IPS DF 6.9 (cell line): Measurements from ENCODE around the gene CCDC180.
A peak's percentile ranks its signal among the peaks of the same experiment; 100 is the strongest.

Source experiments
- DNase-seq: peaks from one replicate; pipeline ENCODE4 v3.0.0-alpha.2; 2013; ENCODE audit warnings: low read depth, low spot score
- H3K27ac ChIP-seq: one replicate; pipeline ENCODE4 v1.5.1; 2013; ENCODE audit warnings: low read length, control low read depth
- H3K27me3 ChIP-seq: 2 replicates; pipeline ENCODE4 v1.6.1; 2013; ENCODE audit warnings: mild to moderate bottlenecking, low read length; ENCODE audit not compliant: control insufficient read depth, insufficient read depth
- H3K36me3 ChIP-seq: 2 replicates; pipeline ENCODE4 v1.6.1; 2013; ENCODE audit warnings: low read length; ENCODE audit not compliant: control insufficient read depth, insufficient read depth
- H3K4me1 ChIP-seq: 2 replicates; pipeline ENCODE4 v1.6.1; 2013; ENCODE audit warnings: low read length; ENCODE audit not compliant: control insufficient read depth, insufficient read depth
- H3K4me3 ChIP-seq: 2 replicates; pipeline ENCODE4 v1.5.1; 2013; ENCODE audit warnings: mild to moderate bottlenecking, low read length
- H3K9me3 ChIP-seq: 2 replicates; pipeline ENCODE4 v1.6.1; 2013; ENCODE audit warnings: low read length, inconsistent platforms; ENCODE audit not compliant: control insufficient read depth, insufficient read depth
- WGBS: extraction: QIAGEN DNeasy Blood & Tissue Kit; methylation state at CpG from one replicate; pipeline ENCODE4 v1.1.7; 2013; ENCODE audit warnings: mixed read lengths, missing lambda C conversion rate; ENCODE audit not compliant: insufficient read length, insufficient coverage; 5-methylcytosine and 5-hydroxymethylcytosine counted together

The CCDC180 gene

GRCh38 chr9:97293207-97293721 lies 14.2 kb upstream of the CCDC180 start:
- Histone ChIP-seq H3K4me3 (no peak overlapping the region), H3K4me1 (no peaks in the 10 kb centered on the region), H3K36me3 (peaks cover 7% of the 10 kb centered on the region; the same call in 1 of the 2 replicates), H3K9me3 (no peaks in the 10 kb centered on the region), H3K27me3 (no peaks in the 10 kb centered on the region), H3K27ac (no peak overlapping the region)
- no peak for DNase-seq
- WGBS: no CpG with 5 or more reads among the region's 6 CpGs

- H3K36me3 ChIP-seq: peaks cover 7% of the 10 kb centered on the region; the same call in 1 of the 2 replicates
- no peaks in the 10 kb centered on the region for H3K4me1 ChIP-seq
- H3K27me3 ChIP-seq: no peaks in the 10 kb centered on the region
- WGBS: no CpG with 5 or more reads among the region's 6 CpGs
- no peak for DNase-seq
- H3K4me3 ChIP-seq: no peak overlapping the region
- H3K27ac ChIP-seq: no peak overlapping the region
- H3K9me3 ChIP-seq: no peaks in the 10 kb centered on the region
These were observed 13.6 kb upstream of the CCDC180 start for GRCh38 chr9:97293818-97294217.

- no CpG with 5 or more reads among the region's 2 CpGs for WGBS
- H3K27me3 ChIP-seq: no peaks in the 10 kb centered on the region
These were observed 9.6 kb upstream of the CCDC180 start for GRCh38 chr9:97297889-97298288.

GRCh38 chr9:97299809-97300414 lies 7.5 kb upstream of the CCDC180 start:
- Histone ChIP-seq H3K27ac (no peak overlapping the region), H3K27me3 (no peaks in the 10 kb centered on the region)
- WGBS: 100% methylated on average over 1 of the region's 2 CpGs

More at GRCh38 chr9:97297889-97298288, 9.6 kb upstream of the CCDC180 start:
- no peak overlapping the region for H3K4me3 ChIP-seq
- H3K9me3 ChIP-seq: no peaks in the 10 kb centered on the region
- H3K36me3 ChIP-seq: no peaks in the 10 kb centered on the region
- no peak overlapping the region for H3K27ac ChIP-seq
- no peak for DNase-seq
- H3K4me1 ChIP-seq: no peaks in the 10 kb centered on the region

GRCh38 chr9:97300586-97300985 lies 6.9 kb upstream of the CCDC180 start:
- WGBS: no CpG with 5 or more reads among the region's 1 CpG
- Histone ChIP-seq H3K27me3 (no peaks in the 10 kb centered on the region), H3K4me1 (no peaks in the 10 kb centered on the region), H3K9me3 (no peaks in the 10 kb centered on the region), H3K36me3 (no peaks in the 10 kb centered on the region), H3K4me3 (no peak overlapping the region), H3K27ac (no peak overlapping the region)
- DNase-seq: no peak

More at GRCh38 chr9:97299809-97300414, 7.5 kb upstream of the CCDC180 start:
- Histone ChIP-seq H3K4me3 (no peak overlapping the region), H3K4me1 (no peaks in the 10 kb centered on the region), H3K36me3 (no peaks in the 10 kb centered on the region), H3K9me3 (no peaks in the 10 kb centered on the region)
- DNase-seq: no peak

GRCh38 chr9:97301974-97302373 lies 5.5 kb upstream of the CCDC180 start:
- H3K9me3 ChIP-seq: no peaks in the 10 kb centered on the region
- no CpG with 5 or more reads among the region's 3 CpGs for WGBS
- no peaks in the 10 kb centered on the region for H3K36me3 ChIP-seq
- no peak overlapping the region for H3K27ac ChIP-seq
- H3K4me1 ChIP-seq: no peaks in the 10 kb centered on the region; the same call in 1 of the 2 replicates
- no peaks in the 10 kb centered on the region for H3K27me3 ChIP-seq
- no peak for DNase-seq
- H3K4me3 ChIP-seq: no peak overlapping the region

- WGBS: no CpG with 5 or more reads among the region's 2 CpGs
- Histone ChIP-seq H3K27ac (no peak overlapping the region), H3K9me3 (no peaks in the 10 kb centered on the region), H3K4me1 (no peaks in the 10 kb centered on the region; the same call in 1 of the 2 replicates), H3K4me3 (no peak overlapping the region), H3K27me3 (no peaks in the 10 kb centered on the region), H3K36me3 (no peaks in the 10 kb centered on the region)
- no peak for DNase-seq
These were observed 2.9 kb upstream of the CCDC180 start for GRCh38 chr9:97304586-97304985.

GRCh38 chr9:97305501-97306298 lies 1.8 kb upstream of the CCDC180 start:
- H3K4me1 ChIP-seq: no peaks in the 10 kb centered on the region; the same call in 1 of the 2 replicates
- no peak overlapping the region for H3K27ac ChIP-seq
- H3K9me3 ChIP-seq: no peaks in the 10 kb centered on the region
- no peaks in the 10 kb centered on the region for H3K36me3 ChIP-seq
- DNase-seq: no peak
- H3K4me3 ChIP-seq: no peak overlapping the region
- no peaks in the 10 kb centered on the region for H3K27me3 ChIP-seq
- no CpG with 5 or more reads among the region's 7 CpGs for WGBS

GRCh38 chr9:97307091-97307490 lies 368 bp upstream of the CCDC180 start:
- Histone ChIP-seq H3K4me1 (no peaks in the 10 kb centered on the region; the same call in 1 of the 2 replicates), H3K27me3 (no peaks in the 10 kb centered on the region), H3K36me3 (no peaks in the 10 kb centered on the region), H3K27ac (no peak overlapping the region), H3K4me3 (no peak overlapping the region), H3K9me3 (no peaks in the 10 kb centered on the region)
- peak; percentile 64 for DNase-seq
- WGBS: no CpG with 5 or more reads among the region's 19 CpGs

- H3K27me3 ChIP-seq: no peaks in the 10 kb centered on the region
- H3K36me3 ChIP-seq: 0 out of 2 replicates have a peak, but pooled peaks cover 5% of the 10 kb centered on the region
- H3K27ac ChIP-seq: no peak overlapping the region
- H3K9me3 ChIP-seq: no peaks in the 10 kb centered on the region
- H3K4me3 ChIP-seq: no peak overlapping the region
- no peak for DNase-seq
- no peaks in the 10 kb centered on the region; the same call in 1 of the 2 replicates for H3K4me1 ChIP-seq
- WGBS: no CpG with 5 or more reads among the region's 5 CpGs
These were observed 1.8 kb downstream of the CCDC180 start for GRCh38 chr9:97309260-97309659.
